Occipital lobe (tissue), 3 donors: Measurements from ENCODE around the gene IFNA10. TPM values are rescaled to one million over a fixed set of nuclear protein-coding genes. Genes with fewer than 3 reads are reported as not detected.
"Not testable (repeated sequence)": the region's sequence is repeated elsewhere in the genome, so short reads cannot be mapped to it uniquely, and the experiment has no call there.

Experiments
- DNase-seq: peaks from one replicate; lab custom pipeline; 2025; lab: John Stamatoyannopoulos, UW
- small RNA-seq: library from RNA; depleted of rRNA; stranded (forward); fragments of <200 nt; gene quantifications from one replicate; pipeline ENCODE3, GENCODE V24; 2014
- total RNA-seq: library from RNA; depleted of rRNA; stranded (reverse); fragments of >200 nt; gene quantifications from one replicate; pipeline ENCODE4 v1.2.3, GENCODE V29; 2014

Gene IFNA10
- total RNA-seq, 1 donor from 2014 or later: not detected

DNA sequence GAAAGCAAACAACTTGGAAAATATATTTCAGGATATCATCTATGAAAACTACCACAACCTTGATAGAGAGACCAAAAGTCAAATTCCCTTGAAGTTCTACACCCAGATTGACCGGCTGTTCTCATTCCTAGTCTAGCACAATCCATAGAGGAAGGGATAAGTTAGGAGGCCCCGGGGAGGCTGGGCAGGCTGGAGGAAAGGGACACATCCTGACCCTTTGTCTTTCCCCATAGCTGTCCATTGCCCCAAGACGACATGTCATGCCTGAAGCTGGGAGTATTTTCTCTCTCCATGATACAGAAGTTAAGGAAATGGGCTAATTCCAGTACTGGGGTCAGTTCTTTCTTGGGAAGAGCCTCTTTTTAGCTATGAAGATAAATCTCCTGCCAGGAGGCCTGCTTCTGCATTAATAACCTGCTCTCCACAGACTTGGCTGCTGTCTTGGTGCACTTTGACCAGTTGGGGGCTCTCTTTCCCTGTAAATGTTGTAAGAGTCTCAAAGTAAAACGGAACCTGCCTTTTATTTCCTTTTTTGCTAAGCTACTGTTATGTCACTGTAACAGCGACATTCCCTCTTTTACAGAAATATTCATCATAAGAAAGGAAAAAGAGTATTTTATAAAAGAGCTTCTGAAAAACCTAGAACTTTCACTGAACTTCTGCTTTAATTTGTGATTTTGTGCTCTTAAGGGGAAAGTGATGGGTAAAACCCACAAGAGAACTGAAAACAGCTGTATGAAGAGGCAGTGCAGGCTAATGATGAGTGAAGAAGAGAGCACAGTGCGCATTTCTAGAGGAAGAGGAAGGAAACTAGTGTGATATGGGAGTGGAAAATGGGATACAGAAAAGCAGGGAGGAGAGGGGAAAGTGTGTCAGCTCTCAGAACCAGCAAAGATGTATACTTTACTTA is 11.8 kb downstream of the IFNA10 start:
- not testable (repeated sequence) for DNase-seq

DNA sequence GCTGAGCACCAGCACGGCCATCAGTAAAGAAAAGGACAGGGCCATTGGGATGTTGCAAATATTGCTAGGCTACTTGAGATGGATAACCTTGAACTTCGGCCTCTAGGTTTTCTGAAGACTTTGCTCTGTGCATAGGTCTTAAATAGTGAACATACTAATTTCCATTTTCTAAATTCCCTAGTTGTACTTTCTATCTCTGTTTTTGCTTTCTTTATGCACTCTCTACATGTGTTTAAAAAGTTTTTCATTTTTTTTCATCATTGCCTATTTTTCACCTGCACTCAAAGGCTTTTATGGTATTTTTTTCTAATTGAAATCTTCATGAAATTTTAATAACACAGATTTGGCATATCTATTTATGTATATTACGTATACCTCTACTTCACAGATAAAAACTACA is 19.5 kb downstream of the IFNA10 start, which contains the start of gene IFNA4:
IFNA4 (minus strand) TSS at position 101 of the 400 bp plus-strand sequence; CDS start at position 45, 56 bp downstream.
- not testable (repeated sequence) for DNase-seq

DNA sequence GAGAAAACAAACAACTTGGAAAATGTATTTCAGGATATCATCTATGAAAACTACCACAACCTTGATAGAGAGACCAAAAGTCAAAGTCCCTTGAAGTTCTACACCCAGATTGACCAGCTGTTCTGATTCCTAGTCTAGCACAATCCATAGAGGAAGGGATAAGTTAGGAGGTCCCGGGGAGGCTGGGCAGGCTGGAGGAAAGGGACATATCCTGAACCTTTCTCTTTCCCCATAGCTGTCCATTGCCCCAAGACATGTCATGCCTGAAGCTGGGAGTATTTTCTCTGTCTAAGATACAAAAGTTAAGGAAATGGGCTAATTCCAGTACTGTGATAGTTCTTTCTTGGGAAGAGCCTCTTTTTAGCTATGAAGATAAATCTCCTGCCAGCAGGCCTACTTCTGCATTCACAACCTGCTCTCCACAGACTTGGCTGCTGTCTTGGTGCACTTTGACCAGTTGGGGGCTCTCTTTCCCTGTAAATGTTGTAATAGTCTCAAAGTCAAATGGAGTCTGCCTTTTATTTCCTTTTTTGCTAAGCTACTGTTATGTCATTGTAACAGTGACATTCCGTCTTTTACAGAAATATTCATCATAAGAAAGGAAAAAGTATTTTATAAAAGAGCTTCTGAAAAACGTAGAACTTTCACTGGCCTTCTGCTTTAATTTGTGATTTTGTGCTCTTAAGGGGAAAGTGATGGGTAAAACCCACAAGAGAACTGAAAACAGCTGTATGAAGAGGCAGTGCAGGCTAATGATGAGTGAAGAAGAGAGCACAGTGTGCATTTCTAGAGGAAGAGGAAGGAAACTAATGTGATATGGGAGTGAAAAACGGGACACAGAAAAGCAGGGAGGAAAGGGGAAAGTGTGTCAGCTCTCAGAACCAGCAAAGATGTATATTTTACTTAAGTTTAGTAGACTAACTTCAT is 23.9 kb downstream of the IFNA10 start:
- DNase-seq: not testable (repeated sequence)

DNA sequence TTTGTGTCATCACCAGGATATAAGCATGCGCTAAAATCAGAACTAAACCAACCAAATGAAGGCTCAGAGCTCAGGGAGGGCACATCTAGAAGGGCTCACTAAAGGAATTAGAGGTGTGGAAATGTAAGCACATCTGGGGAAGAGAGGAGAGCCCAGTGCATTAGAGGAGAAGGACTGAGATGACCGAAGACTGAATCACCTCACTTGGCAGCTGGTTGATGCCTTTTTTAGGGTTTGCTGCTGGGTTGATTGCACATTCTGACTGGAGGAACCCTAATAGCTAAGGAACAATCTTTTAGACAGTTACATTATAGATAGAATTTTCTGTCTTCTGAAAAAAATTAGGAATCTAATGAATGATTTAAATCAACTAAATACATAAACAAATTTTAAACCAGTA is 32.3 kb downstream of the IFNA10 start:
- no peak for DNase-seq

DNA sequence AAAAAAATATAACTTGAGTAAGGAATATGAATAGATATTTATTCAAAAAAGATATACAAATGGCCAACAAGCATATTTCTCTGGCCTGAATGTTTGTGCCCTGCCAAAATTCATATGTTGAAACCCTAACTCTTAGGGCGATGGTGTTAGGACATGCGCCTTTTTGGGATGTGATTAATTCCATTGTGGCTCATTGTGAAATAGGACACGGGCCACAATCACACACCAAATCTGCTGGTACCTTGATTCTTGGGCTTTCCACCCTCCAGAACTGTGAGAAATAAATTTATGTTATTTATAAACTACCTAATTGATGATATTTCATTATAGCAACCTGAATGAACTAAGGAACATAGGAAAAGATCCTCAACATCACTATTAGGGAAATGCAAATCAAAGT is 34.8 kb downstream of the IFNA10 start:
- no peak for DNase-seq

DNA sequence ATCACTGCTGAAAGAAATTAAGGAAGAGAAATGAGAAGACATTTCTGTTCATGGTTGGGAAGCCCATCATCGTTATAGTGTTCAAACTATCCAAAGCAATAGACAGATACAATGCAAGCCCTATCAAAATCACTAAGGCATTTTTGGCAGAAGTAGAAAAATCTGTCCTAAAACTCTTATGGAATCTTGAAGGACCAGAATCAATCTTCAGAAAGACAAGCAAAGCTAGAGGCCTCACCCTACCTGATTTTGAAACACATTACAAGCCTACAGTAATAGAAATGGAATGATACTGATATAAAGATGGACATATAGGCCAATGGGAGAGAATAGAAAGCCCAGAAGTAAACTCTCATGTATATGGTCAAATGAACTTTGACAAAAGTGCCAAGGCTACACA is 35.6 kb downstream of the IFNA10 start:
- no peak for DNase-seq

DNA sequence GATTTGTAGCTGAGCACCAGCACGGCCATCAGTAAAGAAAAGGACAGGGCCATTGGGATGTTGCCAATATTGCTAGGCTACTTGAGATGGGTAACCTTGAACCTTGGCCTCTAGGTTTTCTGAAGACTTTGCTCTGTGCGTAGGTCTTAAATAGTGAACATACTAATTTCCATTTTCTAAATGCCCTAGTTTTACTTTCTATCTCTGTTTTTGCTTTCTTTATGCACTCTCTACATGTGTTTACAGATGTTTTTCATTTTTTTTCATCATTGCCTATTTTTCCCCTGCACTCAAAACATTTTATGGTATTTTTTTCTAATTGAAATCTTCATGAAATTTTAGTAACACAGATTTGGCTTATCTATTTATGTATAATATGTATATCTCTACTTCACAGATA is 40.4 kb downstream of the IFNA10 start, which contains the start of gene IFNA21:
IFNA21 (minus strand) TSS at position 101 of the 400 bp plus-strand sequence; CDS start at position 53, 48 bp downstream.
- DNase-seq: not testable (repeated sequence)

DNA sequence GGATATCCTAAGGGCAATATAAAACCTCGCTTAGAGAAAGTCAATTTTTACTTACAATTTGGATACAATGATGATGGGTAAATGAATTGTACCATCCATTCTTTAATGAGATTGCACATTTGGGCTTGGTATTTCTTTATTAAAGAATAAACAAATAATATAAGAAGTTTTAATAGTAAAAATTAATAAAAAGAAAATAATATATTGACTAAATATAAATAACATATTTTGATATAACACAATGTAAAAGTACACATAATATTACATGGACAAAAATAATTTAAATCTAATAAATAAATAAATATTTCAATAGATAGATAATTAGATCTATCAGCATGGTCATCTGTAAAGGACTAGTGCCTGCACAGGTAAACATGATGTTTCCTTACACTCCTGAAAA is 41.4 kb downstream of the IFNA10 start:
- DNase-seq: no peak

DNA sequence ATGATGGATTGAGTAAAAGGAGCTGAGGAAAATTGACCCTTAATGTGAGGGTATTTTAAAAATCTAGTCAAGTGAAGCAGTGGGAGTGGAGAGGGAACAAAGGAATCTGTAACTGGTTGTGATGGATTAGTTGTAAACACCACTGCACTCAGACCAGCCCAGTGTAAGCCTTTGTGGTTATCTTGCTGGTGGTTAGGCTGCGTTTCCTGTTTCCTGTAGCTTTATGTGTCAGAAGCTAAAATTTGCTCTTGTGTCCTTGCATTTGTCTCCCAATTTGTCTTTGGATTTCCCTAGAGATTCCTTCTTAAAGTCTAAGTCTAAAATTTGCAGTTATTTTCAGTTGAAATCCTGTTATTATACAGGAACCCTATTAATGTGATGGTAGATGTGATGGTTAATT is 46.8 kb downstream of the IFNA10 start:
- DNase-seq: no peak

Small RNA genes within 50 kb of the gene (small RNA-seq; reads per million reads assigned to genes)
- gene RF00019: not detected

Other genes starting within 250 kb of the IFNA10 start
- gene HACD4, start 175.5 kb downstream of the IFNA10 start, total RNA-seq: 0.94 TPM
- gene IFNB1, start 129.2 kb downstream of the IFNA10 start, total RNA-seq: not detected
- gene IFNW1, start 65.3 kb downstream of the IFNA10 start, total RNA-seq: not detected
- not detected for gene IFNA21, start 40.5 kb downstream of the IFNA10 start, total RNA-seq
- gene IFNA4, start 19.6 kb downstream of the IFNA10 start, total RNA-seq: not detected
- gene IFNA7, start 4.9 kb downstream of the IFNA10 start, total RNA-seq: not detected
- gene IFNA16, start 10.2 kb upstream of the IFNA10 start, total RNA-seq: not detected
- gene IFNA17, start 21.1 kb upstream of the IFNA10 start, total RNA-seq: not detected
- not detected for gene IFNA14, start 32.9 kb upstream of the IFNA10 start, total RNA-seq
- gene IFNA5, start 98.2 kb upstream of the IFNA10 start, total RNA-seq: not detected
- 81.4 TPM for gene KLHL9, start 128.3 kb upstream of the IFNA10 start, total RNA-seq
- gene IFNA6, start 143.7 kb upstream of the IFNA10 start, total RNA-seq: not detected
- not detected for gene IFNA13, start 160.9 kb upstream of the IFNA10 start, total RNA-seq
- gene IFNA2, start 178.3 kb upstream of the IFNA10 start, total RNA-seq: not detected
- gene IFNA8, start 202.0 kb upstream of the IFNA10 start, total RNA-seq: not detected
- gene IFNA1, start 233.3 kb upstream of the IFNA10 start, total RNA-seq: not detected